Cardiac septum (tissue), 1 donor: ENCODE data around the gene UVSSA. TPM values are rescaled to one million over a fixed set of nuclear protein-coding genes. Genes with fewer than 3 reads are reported as not detected.

ENCODE experiments used
- DNase-seq: peaks from one replicate; pipeline ENCODE4 v3.0.0-alpha.2; 2020; ENCODE audit warnings: low spot score
- intact Hi-C: fragments of 100-400 bp; cut with DNase I; formaldehyde crosslinking; loops from one replicate; pipeline ENCODE4 v1.14.0; 2022
- total RNA-seq: library from RNA; stranded (reverse); fragmentation: NEBNext Ultra II Directional; extraction: Animal tissue kit (Norgen Biotek cat#: 25700); gene quantifications from one replicate; pipeline ENCODE4 v1.2.1, GENCODE V29; 2021
- donor health status: DM: no; HTN: no; CAD: no.

Gene UVSSA
- total RNA-seq, 1 donor from 2014 or later: 10.4 TPM

DNA sequence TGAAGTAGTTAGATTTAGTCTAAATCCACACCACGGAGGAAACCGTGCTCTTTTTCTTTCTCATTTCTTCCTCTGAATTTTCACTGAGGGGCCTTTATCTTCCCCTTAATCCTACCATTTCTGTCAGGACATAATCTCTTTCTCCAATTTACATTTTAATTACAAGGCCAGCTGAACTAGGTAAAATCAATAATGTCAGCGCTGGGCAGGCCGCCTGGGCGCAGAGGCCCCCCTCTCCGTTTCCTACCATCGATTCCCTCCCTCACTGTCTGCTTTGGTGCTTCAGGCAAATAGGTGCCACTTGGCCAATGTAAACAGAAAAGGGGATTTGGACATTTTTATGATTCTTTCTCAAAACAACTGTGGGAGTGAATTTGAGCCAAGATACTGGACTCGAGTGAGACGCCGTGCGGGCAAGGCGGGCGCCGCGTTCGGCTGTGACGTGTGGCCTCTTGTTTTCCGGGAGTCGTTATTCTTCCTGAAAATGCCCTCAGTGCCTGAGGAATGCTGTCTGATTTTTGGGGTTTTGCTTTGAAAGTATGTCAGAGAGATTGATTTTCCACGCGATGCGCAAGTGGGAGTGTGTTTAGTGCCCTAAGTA, 22.6 kb downstream of the UVSSA start:
- peak; percentile 17 for DNase-seq
- intact Hi-C loops: loop anchor here (5.0 kb wide), 1 partner anchor 103 kb away; no protein-coding TSS in a partner anchor

DNA sequence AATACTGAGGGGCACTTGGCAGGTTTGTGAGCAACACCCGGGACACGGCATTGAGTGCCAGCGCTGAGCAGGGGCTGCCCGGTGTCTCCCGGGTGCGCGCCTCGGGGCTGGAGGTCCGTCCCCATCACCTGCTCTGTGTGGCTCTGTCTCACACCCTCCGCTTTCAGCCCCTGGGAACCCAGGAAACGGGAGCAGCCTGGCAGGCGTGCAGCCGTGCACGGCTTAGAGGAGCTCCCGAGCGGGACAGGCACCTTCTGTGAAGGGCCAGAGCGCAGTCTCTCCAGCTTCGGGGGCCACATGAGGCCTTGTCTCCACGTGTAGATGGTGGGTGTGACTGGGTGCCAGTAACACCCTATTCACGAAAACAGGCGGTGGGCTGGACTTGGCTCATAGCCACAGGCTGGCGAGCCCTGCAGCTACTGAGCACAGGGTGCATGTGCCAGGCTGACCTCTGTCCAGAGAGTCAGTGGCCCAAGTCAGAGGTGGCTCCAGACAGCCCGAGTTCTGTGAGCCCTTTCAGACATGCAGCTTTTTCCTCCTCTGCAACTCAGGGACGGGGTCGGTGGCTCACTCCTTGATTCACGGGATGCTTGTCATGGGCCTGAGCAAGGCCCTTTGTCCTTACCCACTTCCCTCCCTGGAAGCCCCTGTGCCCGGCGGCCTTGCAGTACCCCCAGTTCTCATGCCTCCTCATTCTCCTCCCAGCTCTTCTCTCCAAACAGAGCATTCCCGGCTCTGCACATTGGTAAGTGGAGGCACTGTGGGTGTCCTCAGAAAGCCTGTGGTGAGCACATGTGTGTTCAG, 23.5 kb downstream of the UVSSA start:
- DNase-seq: peak; percentile 69

DNA sequence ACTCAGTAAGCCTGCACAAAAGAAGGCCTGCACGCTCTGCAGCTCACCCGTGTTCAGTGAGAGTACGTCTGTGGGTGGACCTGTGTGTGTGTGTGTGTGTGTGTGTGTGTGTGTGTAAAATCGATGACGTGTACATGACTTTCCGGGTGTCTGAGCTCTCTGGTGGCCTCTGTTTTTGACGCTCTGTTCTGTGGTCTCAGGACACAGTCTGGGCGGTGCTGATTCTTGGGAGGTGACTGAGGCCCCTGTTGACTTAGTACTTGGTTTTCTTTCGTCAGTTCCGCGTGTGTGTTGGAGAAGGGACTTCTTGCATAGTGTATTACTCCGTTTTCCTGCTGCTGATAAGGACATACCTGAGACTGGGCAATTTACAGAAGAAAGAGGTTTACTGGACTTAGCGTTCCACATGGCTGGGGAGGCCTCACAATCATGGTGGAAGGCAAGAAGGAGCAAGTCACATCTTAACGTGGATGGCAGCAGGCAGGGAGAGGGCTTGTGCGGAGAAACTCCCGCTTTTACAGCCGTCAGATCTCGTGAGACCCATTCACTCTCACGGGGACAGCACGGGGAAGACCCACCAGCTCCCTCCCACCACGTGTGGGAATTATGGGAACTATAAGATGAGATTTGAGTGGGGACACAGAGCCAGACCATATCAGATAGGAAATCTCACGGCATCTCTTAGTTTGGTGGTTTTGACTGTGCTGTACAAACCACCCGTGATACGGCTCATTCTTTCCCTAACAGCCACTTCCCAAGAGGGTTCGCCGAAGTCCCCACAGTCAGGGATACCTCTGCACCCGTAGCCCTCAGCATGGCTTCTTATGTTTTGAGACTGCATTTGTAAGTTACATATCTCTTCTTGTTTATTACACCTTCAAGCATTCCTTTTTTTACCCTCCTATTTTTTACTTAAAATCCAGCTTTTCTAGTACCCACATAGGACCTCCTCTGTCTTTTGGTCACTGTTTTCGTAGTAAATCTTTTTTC, 24.5 kb downstream of the UVSSA start:
- intact Hi-C loops: loop anchor here (5.0 kb wide), 1 partner anchor 101 kb away; no protein-coding TSS in a partner anchor
- peak; percentile 54 for DNase-seq

More for the DNA sequence above, 23.5 kb downstream of the UVSSA start:
- intact Hi-C loops: loop anchor here (5.0 kb wide), 1 partner anchor 102 kb away; no protein-coding TSS in a partner anchor

DNA sequence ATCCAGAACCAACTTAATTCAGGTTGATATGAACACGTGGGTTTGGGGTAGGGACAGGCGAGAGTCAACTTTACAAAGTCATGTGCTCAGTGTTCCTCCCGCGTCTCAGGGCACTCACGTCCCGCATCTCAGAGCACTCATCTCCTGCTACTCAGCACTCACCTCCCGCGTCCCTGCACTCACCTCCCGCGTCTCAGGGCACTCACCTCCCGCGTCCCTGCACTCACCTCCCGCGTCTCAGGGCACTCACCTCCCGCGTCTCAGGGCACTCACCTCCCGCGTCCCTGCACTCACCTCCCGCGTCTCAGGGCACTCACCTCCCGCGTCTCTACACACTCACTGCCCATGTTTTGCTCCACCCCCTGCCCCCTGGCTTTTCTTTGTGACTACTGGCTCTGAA, 25.6 kb downstream of the UVSSA start:
- intact Hi-C loops: loop anchor here (5.0 kb wide), 1 partner anchor 100 kb away; no protein-coding TSS in a partner anchor
- peak; percentile 19 for DNase-seq

DNA sequence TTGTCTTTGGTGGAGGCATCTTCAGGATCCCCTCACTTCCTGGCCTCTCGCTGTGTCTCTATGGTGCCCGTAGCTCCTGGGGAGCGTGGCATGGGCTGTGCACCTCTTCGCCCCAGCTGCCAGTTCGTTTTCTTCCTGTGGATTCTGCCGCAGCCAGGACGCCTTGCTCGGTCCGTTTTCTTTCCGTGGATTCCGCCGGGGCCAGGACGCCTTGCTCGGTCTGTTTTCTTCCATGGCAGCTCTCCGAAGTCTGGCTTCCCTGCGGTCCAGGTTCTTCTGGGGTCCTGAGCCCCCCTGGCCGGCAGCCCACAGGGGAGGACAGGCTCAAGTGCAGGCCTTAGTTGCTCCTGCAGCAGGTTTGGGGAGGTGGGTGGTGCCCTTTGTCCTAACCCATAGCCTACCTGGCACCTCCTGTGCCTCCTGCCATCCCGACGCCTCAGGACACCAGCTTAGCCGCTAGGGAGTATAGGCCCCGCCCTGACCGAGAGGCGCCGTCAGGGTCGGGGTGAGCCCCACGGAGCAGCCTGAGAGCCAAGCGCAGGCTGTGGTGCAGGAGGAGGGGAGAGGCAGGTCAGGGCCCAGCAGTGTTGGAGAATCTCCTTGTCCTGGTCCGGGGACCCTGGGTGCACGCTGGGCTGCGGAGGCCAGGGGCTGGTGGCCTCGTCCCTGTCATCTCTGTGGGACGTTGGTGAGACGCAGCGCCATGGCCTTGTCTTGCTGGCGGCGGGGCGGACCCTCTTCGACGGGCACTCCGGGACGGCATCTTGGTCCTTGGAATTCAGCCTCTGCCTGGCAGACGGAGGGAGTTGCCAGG, 27.1 kb downstream of the UVSSA start:
- peak; percentile 76 for DNase-seq
- intact Hi-C loops: loop anchor here (5.0 kb wide), 1 partner anchor 98 kb away; no protein-coding TSS in a partner anchor

DNA sequence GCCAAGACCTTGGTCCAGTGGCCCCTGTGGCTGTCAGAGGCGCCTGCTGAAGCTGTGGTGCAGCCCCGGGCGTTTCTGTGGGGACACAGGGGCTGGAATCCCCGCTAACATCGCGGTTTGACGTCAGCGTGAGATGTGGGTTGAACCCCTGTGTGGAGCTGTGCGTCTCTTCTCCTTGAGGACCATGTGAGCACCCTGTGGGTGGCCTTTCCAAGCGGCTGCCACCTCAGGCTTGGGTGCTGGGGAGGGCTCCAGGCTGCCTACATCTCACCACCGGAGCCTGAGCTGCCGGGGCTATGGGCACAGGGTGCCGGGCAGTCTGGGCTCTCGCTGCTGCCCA, 27.7 kb downstream of the UVSSA start:
- intact Hi-C loops: loop anchor here (5.0 kb wide), 1 partner anchor 98 kb away; no protein-coding TSS in a partner anchor
- DNase-seq: no peak

DNA sequence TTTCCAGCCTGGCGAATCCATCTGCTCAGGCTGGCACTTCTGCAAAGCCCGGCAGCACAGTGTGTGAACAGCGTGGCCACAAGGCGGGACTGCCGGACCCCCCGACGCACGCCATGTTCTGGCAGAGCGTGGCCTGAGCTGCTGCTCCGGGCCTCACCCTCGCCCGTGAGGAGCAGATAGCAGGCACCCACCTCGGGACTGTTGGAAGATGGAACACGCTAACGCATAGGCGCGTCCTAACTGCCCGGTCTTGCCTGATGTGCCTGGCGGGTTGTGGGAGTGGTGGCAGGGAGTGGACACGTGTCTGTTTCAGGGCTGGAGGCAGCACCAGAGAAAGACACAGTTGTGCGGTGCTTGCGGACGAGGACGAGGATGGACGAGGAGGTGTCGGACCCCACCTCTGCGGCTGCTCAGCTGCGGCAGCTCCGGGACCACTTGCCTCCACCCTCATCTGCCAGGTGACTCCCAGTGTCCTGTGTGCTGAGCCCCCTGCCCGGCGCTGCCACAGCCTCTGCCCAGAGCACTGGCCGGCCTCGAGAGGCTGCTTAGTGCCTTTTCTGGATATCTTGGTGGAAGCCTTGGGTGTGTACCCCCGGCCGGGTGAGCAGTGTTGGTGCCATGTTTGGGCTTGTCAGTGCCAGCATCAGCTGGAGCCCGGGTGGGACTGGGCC, 28.2 kb downstream of the UVSSA start:
- intact Hi-C loops: no loop called here
- peak; percentile 66 for DNase-seq

DNA sequence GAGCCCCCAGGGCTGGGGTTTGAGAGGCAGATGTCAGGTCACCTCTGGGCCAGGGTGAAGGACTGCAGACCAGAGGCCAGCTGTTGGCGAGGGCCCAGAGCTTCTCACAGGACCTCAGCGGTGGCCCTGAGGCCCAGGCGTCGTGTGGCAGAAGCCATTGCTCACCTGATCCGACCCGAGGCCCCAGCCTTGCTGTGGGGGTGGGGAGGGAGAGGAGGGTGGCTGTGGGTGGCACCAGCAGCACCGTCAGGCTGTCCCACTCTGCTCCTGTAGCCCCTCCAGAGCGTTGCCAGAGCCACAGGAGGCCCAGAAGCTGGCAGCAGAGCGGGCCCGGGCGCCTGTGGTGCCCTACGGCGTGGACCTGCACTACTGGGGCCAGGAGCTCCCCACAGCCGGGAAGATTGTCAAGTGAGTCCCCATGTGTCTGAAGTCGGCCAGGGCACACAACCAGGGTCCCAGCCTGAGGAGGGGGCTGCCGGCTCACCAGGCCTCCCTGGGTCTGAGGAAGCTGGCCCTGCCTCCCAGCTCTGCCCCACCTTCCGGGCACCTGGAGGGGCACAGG, 28.8 kb downstream of the UVSSA start:
- DNase-seq: peak; percentile 64
- intact Hi-C loops: no loop called here

DNA sequence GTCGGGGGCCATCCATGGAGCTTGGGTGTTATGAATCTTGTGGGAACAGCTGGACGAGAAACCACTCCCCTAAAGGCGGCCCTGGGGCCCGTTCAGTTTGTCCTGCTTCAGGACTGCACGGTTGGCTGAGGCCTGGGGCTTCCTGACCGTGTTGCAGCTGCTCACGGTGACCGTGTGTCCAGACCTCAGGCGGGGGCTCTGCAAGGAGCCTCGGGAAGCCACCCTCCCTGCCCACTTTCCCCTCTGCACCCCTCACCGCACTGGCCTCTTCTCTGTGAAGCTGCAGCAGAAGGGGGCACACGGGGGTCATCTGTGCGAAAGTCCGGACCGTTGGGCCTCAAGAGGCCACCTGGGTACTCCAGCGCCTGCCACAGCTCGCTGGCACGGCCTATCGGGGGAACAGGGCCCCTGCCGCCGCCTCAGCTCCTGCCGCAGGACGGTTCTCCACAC, 29.4 kb downstream of the UVSSA start:
- DNase-seq: peak; percentile 61
- intact Hi-C loops: no loop called here

DNA sequence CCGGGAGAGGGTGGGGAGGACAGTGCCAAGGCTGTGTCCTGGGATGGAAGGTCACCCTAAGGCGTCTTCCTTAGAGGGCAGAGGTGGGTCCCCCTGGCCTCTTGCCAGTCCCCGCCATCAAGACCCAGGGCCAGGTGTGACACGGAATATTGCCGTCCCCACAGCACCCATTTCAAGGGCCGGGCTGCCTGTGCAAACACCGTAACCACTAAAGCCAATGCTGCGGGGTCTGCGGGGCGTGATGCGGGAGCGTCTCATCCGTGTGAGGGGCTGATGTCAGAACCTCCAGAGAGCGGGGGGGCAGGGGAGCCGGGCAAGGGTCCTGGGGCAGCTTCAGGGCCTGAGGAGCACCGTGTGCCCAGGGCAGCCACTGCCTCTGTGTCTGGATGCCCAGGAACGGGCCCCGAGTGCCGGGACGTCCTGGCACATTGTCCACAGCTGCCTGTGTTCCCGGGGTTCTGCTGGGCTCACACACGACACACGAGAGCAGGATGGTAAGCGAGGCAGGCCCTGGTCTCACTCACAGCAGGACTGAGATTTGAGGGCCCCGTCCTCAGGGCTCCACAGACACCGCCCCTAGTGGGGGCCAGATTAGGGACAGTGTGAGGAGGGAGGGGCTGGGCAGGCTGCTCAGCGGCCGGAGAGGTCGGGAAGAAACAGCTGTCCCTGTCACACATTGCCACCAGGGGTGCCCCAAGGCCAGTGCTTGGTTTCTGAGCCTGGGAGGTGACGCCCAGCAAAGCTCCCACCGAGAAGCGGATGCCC, 30.0 kb downstream of the UVSSA start:
- peak; percentile 68 for DNase-seq
- intact Hi-C loops: no loop called here

DNA sequence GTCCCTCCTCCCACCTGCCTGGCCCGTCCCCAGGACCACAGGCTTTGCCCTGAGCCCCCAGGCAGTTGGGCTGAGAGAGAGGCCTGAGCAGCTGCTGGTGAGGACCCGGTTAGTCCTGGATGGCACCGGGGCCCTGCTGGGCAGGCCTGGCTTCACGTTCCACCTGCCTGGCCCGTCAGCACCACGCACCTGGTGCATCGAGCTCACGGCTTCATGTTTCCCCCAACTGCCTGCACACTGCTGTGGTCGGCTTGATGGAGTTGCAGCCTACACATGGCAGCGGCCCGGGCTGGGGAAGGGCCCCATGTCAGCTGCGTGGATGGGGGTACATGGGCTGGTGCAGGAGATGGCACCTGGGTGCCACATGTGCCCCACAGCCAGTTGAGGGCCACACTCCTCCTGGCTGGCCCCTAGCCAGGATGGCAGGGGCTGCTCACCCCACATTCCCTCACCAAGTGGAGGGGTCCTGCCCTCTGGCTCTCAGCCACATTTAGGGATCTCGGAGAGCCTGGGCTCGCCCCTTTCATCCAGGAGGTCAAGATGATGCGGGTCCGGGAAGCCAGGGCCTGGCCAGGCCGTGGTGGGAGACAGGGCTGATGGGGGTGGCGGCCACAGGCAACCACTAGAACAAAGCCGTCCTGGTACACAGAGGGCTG, 30.7 kb downstream of the UVSSA start:
- intact Hi-C loops: no loop called here
- DNase-seq: peak; percentile 62

DNA sequence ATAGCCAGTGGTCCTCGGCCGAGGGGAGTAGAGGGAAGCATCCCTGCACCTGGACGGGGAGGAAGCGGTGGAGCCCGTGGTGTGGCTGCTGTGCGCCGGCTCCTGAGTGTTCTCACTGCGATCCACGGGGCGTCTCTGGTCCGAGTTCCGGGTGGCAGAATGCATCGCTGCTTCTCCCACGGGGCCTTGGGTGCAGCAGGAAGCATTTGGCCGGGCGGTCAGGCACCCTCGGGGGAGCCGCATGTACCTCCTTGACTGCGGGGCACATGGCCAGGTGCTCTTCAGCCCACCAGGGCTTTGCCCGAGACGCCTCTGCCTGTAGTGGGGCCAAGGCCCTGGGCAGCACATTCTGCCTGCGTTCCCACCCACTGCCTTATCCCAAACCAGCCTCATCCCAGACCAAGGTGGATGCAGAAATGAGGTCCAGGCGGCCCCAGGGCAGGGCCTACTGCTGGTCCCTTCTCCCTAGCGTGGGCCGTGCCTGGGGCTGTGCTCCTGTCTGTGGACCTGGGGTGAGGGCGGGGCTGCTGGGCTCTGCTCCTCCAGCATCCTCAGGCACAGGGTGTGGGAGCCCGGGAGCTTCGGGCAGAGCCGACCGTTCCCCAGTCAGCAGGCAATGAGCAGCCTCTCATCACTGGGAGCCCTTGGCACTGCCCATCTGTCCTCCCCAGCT, 31.7 kb downstream of the UVSSA start:
- intact Hi-C loops: no loop called here
- peak; percentile 67 for DNase-seq

DNA sequence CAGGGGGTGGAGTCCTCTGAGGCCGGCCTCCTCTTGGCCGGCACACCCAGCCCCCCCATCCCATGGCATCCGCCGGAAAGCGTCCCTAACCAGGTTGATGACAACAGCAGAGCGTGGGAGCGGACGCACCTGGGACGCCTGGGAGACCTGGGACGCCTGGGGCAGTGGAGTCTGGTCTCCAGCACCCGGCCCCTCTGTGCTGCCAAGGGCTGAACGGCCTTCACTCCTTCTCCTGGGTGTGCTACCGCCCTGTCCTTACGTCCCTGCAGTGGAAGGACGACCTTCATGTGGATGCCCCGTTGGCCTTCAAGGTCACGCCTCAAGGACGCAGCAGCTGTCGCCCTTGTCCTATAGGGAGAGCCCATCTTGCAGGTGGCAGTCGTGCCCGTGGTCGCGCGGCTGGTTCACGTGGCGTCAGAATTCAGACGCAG, 32.4 kb downstream of the UVSSA start:
- intact Hi-C loops: no loop called here
- peak; percentile 74 for DNase-seq

DNA sequence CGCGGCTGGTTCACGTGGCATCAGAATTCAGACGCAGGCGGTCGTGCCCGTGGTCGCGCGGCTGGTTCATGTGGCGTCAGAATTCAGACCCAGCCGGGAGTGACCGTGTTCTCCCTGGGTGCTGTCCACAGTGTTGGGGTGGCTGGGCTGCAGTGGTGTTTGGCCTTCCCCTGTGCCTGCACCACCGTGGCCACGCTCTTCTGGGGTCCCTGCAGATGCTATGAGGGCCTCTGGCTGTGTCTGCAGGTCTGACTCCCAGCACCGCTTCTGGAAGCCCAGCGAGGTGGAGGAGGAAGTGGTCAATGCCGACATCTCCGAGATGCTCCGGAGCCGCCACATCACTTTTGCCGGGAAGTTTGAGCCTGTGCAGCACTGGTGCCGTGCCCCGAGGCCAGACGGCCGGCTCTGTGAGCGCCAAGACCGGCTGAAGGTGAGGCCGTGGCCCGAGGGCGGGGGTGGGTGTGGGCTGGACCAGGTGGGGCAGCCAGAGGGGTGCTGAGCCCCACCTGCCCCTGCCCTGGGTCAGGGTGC, 32.9 kb downstream of the UVSSA start:
- peak; percentile 63 for DNase-seq
- intact Hi-C loops: no loop called here

DNA sequence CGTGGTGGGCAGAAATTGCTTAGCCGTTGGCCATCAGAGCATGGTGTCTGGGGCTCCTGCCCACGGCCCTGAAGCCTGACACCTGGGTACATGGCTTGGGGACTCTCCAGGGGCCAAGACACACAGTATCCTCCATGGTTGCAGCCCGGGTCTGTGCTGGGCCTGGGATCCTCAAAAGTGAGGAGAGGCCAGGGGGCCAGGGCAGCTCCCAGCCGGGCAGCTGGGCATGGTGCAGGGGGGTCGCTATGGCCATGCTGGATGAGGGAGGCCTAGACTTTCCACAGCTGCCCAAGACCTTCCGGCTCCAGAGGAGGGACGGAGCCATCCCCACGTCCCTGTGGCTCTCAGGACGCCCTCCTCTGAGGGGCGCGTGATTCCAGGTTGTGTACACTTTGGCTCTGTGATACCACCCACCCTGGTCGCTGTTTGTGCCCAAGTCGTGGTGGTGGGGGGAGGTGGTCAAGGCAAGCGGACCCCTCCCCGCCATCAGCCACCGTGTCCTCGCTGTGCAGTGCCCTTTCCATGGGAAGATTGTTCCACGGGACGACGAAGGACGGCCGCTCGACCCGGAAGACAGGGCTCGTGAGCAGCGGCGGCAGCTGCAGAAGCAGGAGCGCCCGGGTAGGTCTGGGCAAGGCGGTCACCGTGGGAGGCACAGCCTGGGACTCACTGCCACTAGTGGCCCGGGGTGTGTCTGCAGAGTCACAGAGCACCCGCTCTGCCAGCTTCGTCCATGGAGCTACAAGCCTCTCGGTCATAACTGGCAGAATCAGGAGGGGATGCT, 33.6 kb downstream of the UVSSA start:
- DNase-seq: peak; percentile 61
- intact Hi-C loops: no loop called here
